Mammary epithelial cell (primary cell): ENCODE measurements around the gene HSPA6.
"Not testable (repeated sequence)": the region's sequence is repeated elsewhere in the genome, so short reads cannot be mapped to it uniquely, and the experiment has no call there.

Experiments used
- CTCF ChIP-seq, 2 donors: IDR thresholded peaks in 1 of 2; conservative IDR thresholded peaks in 1 of 2; 2 replicates each; pipeline ENCODE4 v1.5.1; 2011 to 2012; ENCODE audit warnings: inconsistent platforms in 2 of 2, low read length in 2 of 2, mild to moderate bottlenecking in 2 of 2, control low read depth in 1 of 2, low read depth in 1 of 2; ENCODE audit not compliant: insufficient read depth in 1 of 2; ENCODE audit errors: extremely low read depth in 1 of 2
- EZH2 ChIP-seq: IDR thresholded peaks from 2 replicates; pipeline ENCODE4 v1.6.1; 2012; ENCODE audit warnings: low read length, inconsistent platforms, borderline replicate concordance

DNA sequence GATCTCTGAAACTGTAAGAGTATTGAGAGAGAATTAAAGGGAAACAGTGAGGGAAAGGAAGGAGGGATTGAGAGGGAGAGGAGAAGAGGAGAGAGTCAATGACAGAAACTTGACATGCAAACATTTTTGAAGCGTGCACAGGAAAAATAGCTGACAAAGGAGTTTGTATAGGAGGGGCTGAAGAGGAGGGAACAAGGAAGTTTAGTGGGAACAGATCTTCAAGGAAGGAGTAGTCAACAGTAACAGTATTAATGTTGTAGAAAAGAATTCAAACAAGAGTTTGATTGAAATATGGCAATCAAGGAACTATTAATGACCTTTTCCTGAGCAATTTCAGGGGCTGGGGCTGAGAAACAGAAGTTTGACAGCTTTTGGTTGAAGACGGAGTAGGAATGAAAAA is 29.3 kb downstream of the HSPA6 start:
- TF ChIP-seq CTCF (conservative IDR thresholded peaks at IDR 0.05 in 1 of 2, IDR thresholded peaks at IDR 0.05 in 1 of 2; ENCODE audit: extremely low read depth in 1 of 2, insufficient read depth in 1 of 2, low read depth in 1 of 2, low read length in 2 of 2); EZH2: not testable (repeated sequence)
